HG02973 (cell line): ENCODE data around the gene HJURP.

Experiments
- ATAC-seq: cut with Tn5 transposase; IDR thresholded peaks from one replicate; pipeline ENCODE4 v1.9.1; 2021; ENCODE audit warnings: moderate library complexity; ENCODE audit not compliant: unreplicated experiment

HJURP gene

DNA sequence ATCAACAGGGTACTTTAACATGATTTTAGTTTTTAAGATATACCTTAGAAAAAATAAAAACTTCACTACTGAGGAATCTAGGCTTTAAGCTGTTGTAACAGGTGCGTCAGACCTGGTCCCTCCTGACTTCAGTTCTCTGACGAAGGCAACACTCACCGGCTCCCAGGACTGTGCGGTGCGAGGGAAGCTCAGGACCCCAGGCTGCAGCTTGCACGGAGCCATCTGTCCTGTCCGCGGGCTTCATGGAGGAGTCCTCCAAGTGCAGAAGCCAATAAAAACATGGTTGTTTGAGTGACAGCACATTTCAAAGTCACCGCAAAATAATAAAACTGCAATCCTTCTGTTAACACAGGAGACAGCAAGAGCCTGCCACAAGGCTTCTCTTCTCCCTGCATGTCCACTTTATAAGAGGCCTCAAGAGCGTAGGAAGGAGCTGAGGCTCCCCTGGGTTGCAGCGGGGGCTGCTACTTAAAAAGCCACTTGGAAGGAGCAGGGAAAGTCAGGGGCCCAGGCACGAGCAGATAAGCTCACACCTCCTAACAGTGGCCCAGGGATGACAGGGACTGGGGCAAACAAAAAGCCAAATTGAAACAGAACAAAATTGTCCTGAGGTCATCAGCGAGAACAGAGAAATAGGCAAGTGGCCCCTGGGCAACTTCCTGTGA, 4.6 kb downstream of the HJURP start:
- no peak for ATAC-seq

DNA sequence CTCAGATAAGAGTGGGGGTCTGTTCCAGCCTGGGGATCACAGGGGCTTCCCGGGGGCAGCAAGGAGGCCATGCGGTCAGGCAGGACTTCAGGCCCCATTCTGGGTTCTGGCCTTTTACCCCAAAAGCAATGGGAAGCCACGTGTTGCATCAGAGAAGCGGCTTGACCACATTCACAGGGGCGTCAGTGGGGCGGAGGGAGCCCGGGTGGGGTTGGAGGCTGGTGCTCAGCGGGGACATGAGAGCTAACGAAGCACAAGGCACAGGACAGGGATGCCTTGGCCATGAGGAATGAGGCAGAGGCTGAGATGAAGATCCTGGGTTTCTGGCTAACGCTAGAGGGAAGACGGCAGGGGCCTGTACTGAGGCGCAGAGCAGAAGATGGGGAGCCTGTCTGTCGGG, 6.1 kb downstream of the HJURP start:
- ATAC-seq, result no peak

DNA sequence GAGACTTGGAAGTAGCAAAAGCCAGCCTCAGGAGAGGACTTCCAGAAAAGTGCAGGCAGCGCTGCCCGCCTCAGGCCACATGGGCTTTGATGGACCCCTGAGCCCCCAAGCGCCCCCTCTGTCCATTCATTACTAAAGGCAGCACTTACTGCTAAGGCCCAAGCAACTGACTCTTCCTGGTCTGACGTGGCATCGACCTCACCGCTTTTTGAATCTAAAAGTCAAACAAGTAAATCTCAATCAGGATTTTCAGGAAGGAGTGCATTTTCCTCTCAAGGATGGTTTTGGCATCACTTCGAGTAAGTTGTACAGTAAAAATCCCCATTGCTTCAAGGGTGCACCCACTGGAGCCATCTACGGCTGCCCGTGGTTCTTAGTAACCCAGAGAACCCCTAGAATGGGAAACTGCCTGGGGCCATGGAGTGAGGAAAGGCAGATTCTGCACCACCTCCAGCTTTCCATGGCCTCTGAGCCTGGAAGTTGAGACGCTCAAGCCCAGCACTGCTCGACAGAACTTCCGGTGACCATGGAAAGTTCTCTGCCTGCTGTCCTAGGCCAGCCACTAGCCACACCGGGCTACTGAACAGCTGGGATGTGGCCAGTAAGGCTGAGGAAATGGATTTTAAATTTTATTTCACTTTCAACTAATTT, 7.0 kb downstream of the HJURP start:
- ATAC-seq, result no peak

DNA sequence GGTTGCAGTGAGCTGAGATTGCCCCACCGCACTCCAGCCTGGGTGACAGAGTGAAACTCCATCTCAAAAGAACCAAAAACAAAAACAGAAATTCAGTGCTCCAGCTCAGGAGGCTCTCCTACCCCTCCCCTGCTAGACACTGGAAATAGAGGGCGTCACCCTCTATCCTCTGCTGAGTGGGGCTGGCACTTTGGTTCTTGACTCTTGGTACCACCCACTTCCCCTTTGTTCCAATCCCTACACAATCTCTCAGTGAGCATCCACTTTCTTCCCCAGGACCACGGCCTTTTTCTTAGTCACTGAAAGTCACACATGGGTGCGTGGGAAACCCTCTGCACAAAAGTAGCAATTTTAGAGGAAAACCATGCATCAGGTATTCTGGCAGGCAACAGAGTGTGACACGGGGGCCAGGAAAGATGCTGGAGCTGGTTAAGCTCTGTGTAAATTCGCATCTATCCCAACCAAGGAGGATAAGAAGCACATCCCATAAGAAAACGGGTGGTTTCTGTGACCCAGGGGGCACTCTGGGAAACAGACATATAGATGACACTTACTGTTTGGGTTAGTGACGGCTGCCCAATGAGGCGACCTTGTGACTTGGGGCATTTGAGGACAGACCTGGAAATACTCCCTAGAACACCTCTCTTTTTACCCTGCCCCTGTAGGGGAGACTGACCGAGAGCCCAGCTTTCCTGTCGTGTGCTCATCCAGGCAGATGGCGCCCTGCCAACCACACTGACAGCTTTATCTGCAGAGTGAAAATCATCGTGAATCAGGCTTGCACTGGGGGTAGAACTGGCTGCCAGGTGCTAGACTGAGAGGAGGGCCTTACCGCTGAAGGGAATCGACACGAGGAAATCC, 7.7 kb downstream of the HJURP start:
- no peak for ATAC-seq

GRCh38 chr2:233845301-233846060, 8.9 kb downstream of the HJURP start:
- ATAC-seq, result no peak

GRCh38 chr2:233844836-233845235, 9.5 kb downstream of the HJURP start:
- no peak for ATAC-seq

GRCh38 chr2:233844064-233844807, 10.1 kb downstream of the HJURP start:
- ATAC-seq, result no peak

DNA sequence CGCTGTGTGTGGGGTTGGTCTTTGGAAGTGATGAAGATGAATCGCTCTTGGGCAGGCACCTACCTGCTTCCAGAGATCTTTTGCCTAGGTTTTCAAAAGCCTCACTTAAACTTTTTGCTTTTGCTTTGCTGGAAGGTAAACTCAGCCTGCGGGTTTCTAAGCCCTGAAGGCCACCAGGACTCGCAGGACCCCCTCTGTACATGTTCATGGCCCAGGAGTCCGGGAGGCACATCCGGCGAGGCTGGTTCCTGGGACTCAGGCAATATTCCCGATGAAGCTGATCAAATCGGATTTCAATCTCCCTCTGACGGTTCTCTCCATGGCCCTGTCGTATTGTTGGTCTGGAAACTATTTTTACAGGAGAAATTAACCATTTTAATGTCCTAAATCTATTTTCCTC, 13.2 kb downstream of the HJURP start:
- no peak for ATAC-seq

GRCh38 chr2:233840520-233840919, 13.8 kb downstream of the HJURP start:
- no peak for ATAC-seq

GRCh38 chr2:233839447-233839820, 14.9 kb downstream of the HJURP start:
- ATAC-seq, result no peak

DNA sequence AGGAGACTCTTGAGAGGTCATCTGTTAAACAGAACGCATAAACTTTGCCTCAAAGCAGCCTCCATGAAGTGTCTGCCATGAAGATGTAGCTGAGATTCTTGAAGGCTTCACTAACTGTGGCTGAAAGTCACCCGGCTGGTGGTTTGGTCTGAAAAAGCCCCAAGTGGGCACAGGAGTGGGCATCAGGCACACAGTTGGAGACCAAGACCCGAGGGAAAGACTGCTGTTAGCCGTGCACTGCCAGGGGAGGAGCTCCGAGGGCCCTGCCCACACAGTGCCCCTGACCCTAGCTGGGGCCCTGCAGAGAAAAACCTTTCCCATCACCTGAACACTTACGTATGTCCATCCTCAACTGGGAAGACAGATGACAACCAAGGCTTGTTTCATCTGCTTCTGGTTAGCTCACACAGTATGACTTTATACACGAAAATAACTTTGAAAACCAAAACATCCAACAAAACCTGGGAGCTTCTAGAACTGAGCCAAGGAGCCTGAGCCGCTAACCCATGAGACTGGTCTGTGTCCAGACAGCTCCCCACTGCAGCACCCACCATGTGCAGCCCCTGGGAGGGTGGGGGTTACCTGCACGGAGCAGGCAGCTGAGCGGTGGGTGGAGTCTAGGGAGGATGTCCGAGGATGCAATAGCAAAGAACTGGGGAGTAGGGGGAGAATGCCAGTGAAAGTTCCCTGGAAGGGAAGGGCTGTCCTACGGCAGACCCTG, 15.4 kb downstream of the HJURP start:
- ATAC-seq, result no peak

- no peak for ATAC-seq
Observed at GRCh38 chr2:233838251-233838650, 16.1 kb downstream of the HJURP start.

GRCh38 chr2:233837694-233838229, 16.6 kb downstream of the HJURP start:
- ATAC-seq, result no peak

GRCh38 chr2:233836359-233836758, 18.0 kb downstream of the HJURP start:
- no peak for ATAC-seq

- no peak for ATAC-seq
Observed at GRCh38 chr2:233835230-233836186, 18.8 kb downstream of the HJURP start.

DNA sequence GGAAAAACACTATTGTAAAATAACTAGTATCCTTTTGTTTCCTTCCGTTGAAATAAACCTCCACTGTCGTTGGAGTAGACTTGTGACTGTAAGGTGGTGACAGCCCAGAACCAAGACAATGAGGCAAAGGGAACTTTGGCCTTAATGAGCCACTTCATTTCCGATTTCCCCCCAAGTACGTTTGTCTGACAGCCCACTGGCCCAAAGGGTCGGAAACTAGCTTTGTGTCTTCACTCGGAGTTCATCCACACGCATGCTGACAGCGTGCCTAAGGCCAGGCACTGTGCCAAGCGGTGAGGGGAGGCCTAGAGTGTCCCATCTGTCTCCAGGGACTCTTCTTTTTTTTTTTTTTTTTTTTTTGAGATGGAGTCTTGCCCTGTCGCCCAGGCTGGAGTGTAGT, 21.0 kb downstream of the HJURP start:
- no peak for ATAC-seq

DNA sequence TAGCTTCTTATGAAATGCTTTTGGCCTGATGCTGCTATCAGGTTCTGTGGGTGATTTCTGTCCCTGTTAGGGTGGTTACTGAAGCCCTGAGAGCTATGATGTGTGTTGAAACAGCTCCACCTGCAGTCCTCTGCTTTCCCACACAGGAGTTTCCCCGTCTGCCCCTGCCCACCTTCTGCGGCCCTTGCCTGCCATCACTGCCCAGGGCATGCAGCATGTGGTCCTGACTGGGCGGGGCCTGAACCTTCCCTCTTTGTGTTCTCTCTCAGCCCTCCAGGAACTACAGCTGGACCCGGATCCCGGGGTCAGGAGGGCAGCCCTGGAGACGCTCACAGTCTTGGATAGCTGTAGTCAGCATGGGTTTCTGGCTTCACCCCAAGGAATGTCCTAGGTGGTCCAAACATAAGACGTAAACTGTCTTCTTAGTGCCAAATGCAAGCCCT, 21.4 kb downstream of the HJURP start:
- ATAC-seq, result no peak

GRCh38 chr2:233832414-233832813, 21.9 kb downstream of the HJURP start:
- no peak for ATAC-seq
